BJ (cell line): ENCODE measurements around the gene SACS. TPM values are rescaled to one million over a fixed set of nuclear protein-coding genes. Genes with fewer than 3 reads are reported as not detected.

Experiments
- CTCF ChIA-PET: fragments of 350-600 bp; formaldehyde crosslinking; extraction: SDS; loops from one replicate; lab custom pipeline; 2021; ENCODE audit warnings: antibody characterized with exemption, inconsistent platforms; lab: Yijun Ruan, JAX
- POLR2A ChIA-PET: fragments of 300-600 bp; sonication (Branson Sonifier 250); formaldehyde crosslinking; extraction: SDS; loops from one replicate; lab custom pipeline; 2021; ENCODE audit warnings: antibody characterized with exemption; lab: Charles Lee
- DNase-seq: peaks from one replicate; pipeline ENCODE4 v3.0.0-alpha.2; 2011; ENCODE audit warnings: low read depth
- H3K27me3 ChIP-seq: 2 replicates; pipeline ENCODE4 v1.6.0; 2011; ENCODE audit warnings: low read length; ENCODE audit not compliant: control insufficient read depth, insufficient read depth
- H3K36me3 ChIP-seq: 2 replicates; pipeline ENCODE4 v1.5.1; 2011; ENCODE audit warnings: low read length; ENCODE audit not compliant: control insufficient read depth, insufficient read depth
- H3K4me3 ChIP-seq: 2 replicates; pipeline ENCODE4 v1.5.1; 2011; ENCODE audit warnings: low read depth, mild to moderate bottlenecking, control low read depth, low read length
- polyA plus RNA-seq: library from polyadenylated mRNA; depleted of rRNA; stranded (reverse); fragments of >200 nt; gene quantifications from 2 replicates; pipeline ENCODE4 v1.2.3, GENCODE V29; 2011
- TF ChIP-seq, protein P1 (sequence below): IDR thresholded peaks from 2 replicates; pipeline ENCODE4 v1.5.1; 2011; ENCODE audit warnings: low read depth, mild to moderate bottlenecking, control low read depth, inconsistent platforms, low read length, moderate library complexity; ENCODE audit not compliant: insufficient read depth

The SACS gene
- polyA plus RNA-seq, 1 experiment: 23.1 TPM

DNA sequence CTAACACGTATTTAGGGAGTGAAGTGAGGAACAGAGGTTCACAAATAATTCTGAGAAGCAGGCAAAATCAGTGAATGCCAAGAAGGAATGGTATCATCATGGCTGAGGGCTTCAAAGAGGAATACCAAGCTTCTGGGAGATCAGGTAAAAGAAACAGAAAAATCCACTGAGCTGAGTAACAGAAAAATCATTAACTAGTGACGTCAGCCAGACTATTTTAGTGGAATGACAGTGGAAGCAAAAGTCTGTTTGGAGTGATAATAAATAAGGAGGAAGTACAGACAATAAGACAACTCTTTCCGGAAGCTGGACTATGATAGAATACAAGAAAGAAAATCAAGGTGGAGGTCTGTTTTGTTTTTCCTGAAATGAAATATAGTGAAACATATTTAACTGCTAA lies 83.5 kb downstream of the SACS start:
- Histone ChIP-seq H3K36me3 (peaks cover 8% of the 10 kb centered on the region), H3K27me3 (no peaks in the 10 kb centered on the region), H3K4me3 (no peak overlapping the region)
- ChIA-PET CTCF (interaction anchor here (0.8 to 1.6 kb wide), 2 partner anchors 12 to 20 kb away, joined by 3 to 7 read pairs; no protein-coding TSS in a partner anchor), POLR2A (no interaction called here)
- DNase-seq: no peak
- TF ChIP-seq, protein P1, sequence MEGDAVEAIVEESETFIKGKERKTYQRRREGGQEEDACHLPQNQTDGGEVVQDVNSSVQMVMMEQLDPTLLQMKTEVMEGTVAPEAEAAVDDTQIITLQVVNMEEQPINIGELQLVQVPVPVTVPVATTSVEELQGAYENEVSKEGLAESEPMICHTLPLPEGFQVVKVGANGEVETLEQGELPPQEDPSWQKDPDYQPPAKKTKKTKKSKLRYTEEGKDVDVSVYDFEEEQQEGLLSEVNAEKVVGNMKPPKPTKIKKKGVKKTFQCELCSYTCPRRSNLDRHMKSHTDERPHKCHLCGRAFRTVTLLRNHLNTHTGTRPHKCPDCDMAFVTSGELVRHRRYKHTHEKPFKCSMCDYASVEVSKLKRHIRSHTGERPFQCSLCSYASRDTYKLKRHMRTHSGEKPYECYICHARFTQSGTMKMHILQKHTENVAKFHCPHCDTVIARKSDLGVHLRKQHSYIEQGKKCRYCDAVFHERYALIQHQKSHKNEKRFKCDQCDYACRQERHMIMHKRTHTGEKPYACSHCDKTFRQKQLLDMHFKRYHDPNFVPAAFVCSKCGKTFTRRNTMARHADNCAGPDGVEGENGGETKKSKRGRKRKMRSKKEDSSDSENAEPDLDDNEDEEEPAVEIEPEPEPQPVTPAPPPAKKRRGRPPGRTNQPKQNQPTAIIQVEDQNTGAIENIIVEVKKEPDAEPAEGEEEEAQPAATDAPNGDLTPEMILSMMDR: no peak

DNA sequence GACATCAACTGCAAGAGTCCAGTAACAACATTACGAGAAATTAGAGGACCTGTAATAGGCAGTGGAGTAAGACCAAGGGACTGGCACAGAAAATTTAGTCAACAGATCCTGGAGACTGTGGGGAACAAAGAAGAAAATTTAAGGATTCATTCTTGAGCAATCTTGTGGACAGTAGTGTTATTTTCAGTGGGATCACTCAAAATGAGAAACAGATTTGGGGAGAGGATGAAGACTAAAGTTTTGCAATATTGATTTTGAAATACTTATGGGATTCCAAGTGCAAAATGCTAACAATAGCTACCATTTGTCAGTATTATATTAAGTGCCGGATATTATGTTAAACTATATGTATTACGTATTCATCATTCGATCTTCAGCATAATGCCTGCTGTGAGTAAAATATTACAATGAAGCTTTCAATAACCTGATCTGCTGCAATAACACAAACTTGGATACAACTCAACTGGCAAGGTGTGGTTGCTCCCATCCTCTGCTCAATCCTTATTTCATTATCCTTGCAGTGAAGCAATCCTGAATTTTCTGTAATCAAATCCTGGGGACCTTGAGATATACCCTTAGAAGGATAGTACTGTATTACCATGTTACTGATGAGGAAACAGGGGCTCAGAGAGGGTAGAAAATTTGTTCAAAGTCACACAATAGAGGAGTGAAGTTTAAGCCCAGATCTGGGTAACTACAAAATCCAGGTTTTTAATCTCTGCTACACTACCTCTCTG lies 84.2 kb downstream of the SACS start:
- Histone ChIP-seq H3K27me3 (no peaks in the 10 kb centered on the region), H3K4me3 (no peak overlapping the region), H3K36me3 (peaks cover 5% of the 10 kb centered on the region)
- CTCF ChIA-PET: no interaction called here
- POLR2A ChIA-PET: no interaction called here
- TF ChIP-seq, protein P1: no peak
- DNase-seq: peak; percentile 18

- Histone ChIP-seq H3K36me3 (peaks cover 5% of the 10 kb centered on the region), H3K4me3 (no peak overlapping the region), H3K27me3 (no peaks in the 10 kb centered on the region)
- TF ChIP-seq, protein P1: no peak
- CTCF ChIA-PET: interaction anchor here (0.6 to 1.5 kb wide), 2 partner anchors 52 to 117 kb away, joined by 3 read pairs; no protein-coding TSS in a partner anchor
- no peak for DNase-seq
- POLR2A ChIA-PET: no interaction called here
Measured at GRCh38 chr13:23348262-23349127, 85.0 kb downstream of the SACS start.

DNA sequence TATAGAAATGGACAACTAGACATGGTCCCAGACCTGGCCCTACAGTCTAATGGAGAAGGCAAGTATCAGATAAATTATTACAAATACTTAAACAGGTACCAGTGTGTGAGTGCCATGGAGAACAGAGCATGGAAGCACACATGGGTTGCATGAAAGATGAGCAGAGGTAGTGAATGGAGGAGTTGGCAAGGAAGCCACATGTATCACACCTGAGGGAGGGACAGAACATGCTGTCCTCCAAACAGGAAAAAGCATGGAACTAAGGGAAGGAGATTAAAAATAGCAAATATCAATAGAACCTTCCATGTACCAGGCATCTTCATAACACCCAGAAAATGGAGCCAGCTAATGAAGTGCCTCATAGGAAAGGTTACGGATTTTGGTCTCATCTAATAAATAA lies 85.9 kb downstream of the SACS start:
- ChIA-PET POLR2A (no interaction called here), CTCF (interaction anchor here (1.5 kb wide), 1 partner anchor 116 kb away, joined by 3 read pairs; no protein-coding TSS in a partner anchor)
- TF ChIP-seq, protein P1: no peak
- H3K36me3 ChIP-seq: peaks cover 2% of the 10 kb centered on the region
- no peak overlapping the region for H3K4me3 ChIP-seq
- no peaks in the 10 kb centered on the region for H3K27me3 ChIP-seq
- DNase-seq: no peak
